H54 (cell line): ENCODE data around the gene RNASE2.
"Not testable (repeated sequence)": the region's sequence is repeated elsewhere in the genome, so short reads cannot be mapped to it uniquely, and the experiment has no call there.

Experiments
- DNase-seq: peaks from one replicate; pipeline ENCODE4 v3.0.0; 2011; ENCODE audit warnings: low spot score, mixed read lengths; ENCODE audit not compliant: insufficient read length
- FAIRE-seq: peaks from 3 replicates; lab custom pipeline; 2011; peaks lifted over from hg19 to GRCh38; lab: Jason Lieb, UNC
- POLR2A ChIP-seq: IDR thresholded peaks from 2 replicates; pipeline ENCODE4 v1.6.1; 2011; ENCODE audit warnings: low read depth, mild to moderate bottlenecking, low read length

The RNASE2 gene

GRCh38 chr14:20969336-20969735 is 14.0 kb downstream of the RNASE2 start:
- TF ChIP-seq POLR2A = no peak
- FAIRE-seq (no peak), DNase-seq (no peak)

GRCh38 chr14:20970647-20970982 is 15.3 kb downstream of the RNASE2 start:
- no peak for TF ChIP-seq POLR2A
- DNase-seq = no peak
- FAIRE-seq = no peak

GRCh38 chr14:20970983-20971704 is 15.9 kb downstream of the RNASE2 start:
- DNase-seq (peak; percentile 67), FAIRE-seq (peak; percentile 70)
- no peak for TF ChIP-seq POLR2A

- TF ChIP-seq POLR2A = no peak
- DNase-seq (no peak), FAIRE-seq (no peak)
Observed at GRCh38 chr14:20971705-20972021, 16.4 kb downstream of the RNASE2 start.

GRCh38 chr14:20973501-20973900 is 18.2 kb downstream of the RNASE2 start:
- no peak for FAIRE-seq
- no peak for DNase-seq
- TF ChIP-seq POLR2A = no peak

GRCh38 chr14:20976291-20976690 is 21.0 kb downstream of the RNASE2 start:
- DNase-seq (no peak), FAIRE-seq (no peak)
- TF ChIP-seq POLR2A = no peak

- DNase-seq (no peak), FAIRE-seq (no peak)
- no peak for TF ChIP-seq POLR2A
Observed at GRCh38 chr14:20978687-20979086, 23.4 kb downstream of the RNASE2 start.

- TF ChIP-seq POLR2A = no peak
- no peak for FAIRE-seq
- DNase-seq = no peak
Observed at GRCh38 chr14:20980906-20981305, 25.6 kb downstream of the RNASE2 start.

- FAIRE-seq (no peak), DNase-seq (no peak)
- no peak for TF ChIP-seq POLR2A
Observed at GRCh38 chr14:20982646-20983369, 27.5 kb downstream of the RNASE2 start.

- not testable (repeated sequence) for FAIRE-seq
Observed at GRCh38 chr14:20985650-20986049, 30.4 kb downstream of the RNASE2 start.

GRCh38 chr14:20986811-20987210 is 31.5 kb downstream of the RNASE2 start:
- FAIRE-seq (peak; percentile 88), DNase-seq (peak; percentile 57)
- TF ChIP-seq POLR2A = no peak

More at GRCh38 chr14:20985650-20986049, 30.4 kb downstream of the RNASE2 start:
- DNase-seq = not testable (repeated sequence)

GRCh38 chr14:20988717-20989470 is 33.6 kb downstream of the RNASE2 start:
- no peak for DNase-seq
- FAIRE-seq = no peak
- TF ChIP-seq POLR2A = no peak

- DNase-seq = peak; percentile 54
- no peak for FAIRE-seq
- no peak for TF ChIP-seq POLR2A
Observed at GRCh38 chr14:20989471-20989786, 34.1 kb downstream of the RNASE2 start.

- peak; percentile 53 for FAIRE-seq
Observed at GRCh38 chr14:20989787-20990600, 34.7 kb downstream of the RNASE2 start, which contains the start of gene METTL17. Gene METTL17 (plus strand): TSS chr14:20989980. CDS start chr14:20990003, 23 bp downstream.

More at GRCh38 chr14:20989787-20990600, 34.7 kb downstream of the RNASE2 start, which contains the start of gene METTL17:
- no peak for DNase-seq
- TF ChIP-seq POLR2A = peak; percentile 58
